Activated T-helper 1 cell treated with anti-CD3 and anti-CD28 coated beads, Interleukin-12 subunit alpha, Interleukin-12 subunit beta, Interleukin-2, Interleukin-4 antibody, amounts not matched to agents 30 ng/mL and 10 ng/mL and 1 ng/mL, durations not matched to agents 14 hours and 24 hours and 36 hours (primary cell): ENCODE results near the gene FLT1. TPM values are rescaled to one million over a fixed set of nuclear protein-coding genes. Genes with fewer than 3 reads are reported as not detected.

ENCODE experiments used
- DNase-seq: peaks from one replicate; pipeline ENCODE4 v3.0.0; 2021; ENCODE audit warnings: low spot score
- H3K27ac Mint-ChIP-seq: one replicate; pipeline ENCODE4 v1.8.0; 2021; ENCODE audit warnings: mild to moderate bottlenecking, mixed read lengths
- H3K27me3 Mint-ChIP-seq: one replicate; pipeline ENCODE4 v1.8.0; 2022; ENCODE audit warnings: mild to moderate bottlenecking, moderate library complexity, mixed read lengths; ENCODE audit not compliant: insufficient read depth
- H3K36me3 Mint-ChIP-seq: one replicate; pipeline ENCODE4 v1.8.0; 2021; ENCODE audit warnings: low read depth, mixed read lengths
- H3K4me1 Mint-ChIP-seq: one replicate; pipeline ENCODE4 v1.8.0; 2021; ENCODE audit warnings: low read depth, mixed read lengths
- H3K4me3 Mint-ChIP-seq: one replicate; pipeline ENCODE4 v1.8.0; 2021; ENCODE audit warnings: mild to moderate bottlenecking, moderate library complexity, mixed read lengths
- H3K9me3 Mint-ChIP-seq: one replicate; pipeline ENCODE4 v1.8.0; 2021; ENCODE audit warnings: mixed read lengths
- intact Hi-C: fragments of 100-400 bp; cut with micrococcal nuclease; formaldehyde crosslinking; loops from one replicate; pipeline ENCODE4 v1.15.1; 2024
- total RNA-seq: library from RNA; stranded (reverse); gene quantifications from 2 replicates; pipeline ENCODE4 v1.2.3, GENCODE V29; 2022

Gene FLT1
- total RNA-seq, 1 donor from 2014 or later: 45.6 TPM

DNA sequence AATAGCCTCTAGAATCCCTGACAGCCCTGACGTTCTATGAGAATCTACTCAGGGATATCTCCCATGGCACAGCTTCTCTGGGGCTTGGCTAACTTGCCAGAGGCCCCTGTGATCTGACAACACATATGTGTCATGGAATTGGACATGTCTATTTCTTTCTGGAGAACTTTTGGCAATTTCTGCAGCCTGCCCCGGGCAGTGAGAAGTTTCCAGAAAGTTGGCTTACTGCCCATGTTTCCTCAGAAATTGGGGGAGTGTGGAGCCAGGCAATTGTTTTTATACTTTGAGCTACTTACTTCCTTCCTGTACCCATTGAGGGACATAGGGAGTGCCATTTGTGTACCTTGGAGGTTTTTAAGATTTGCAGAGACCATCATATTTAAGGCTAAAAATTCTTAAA is 98.9 kb downstream of the FLT1 start:
- no peaks in the 10 kb centered on the region for H3K27me3 Mint-ChIP-seq
- H3K4me3 Mint-ChIP-seq: no peak overlapping the region
- H3K9me3 Mint-ChIP-seq: no peaks in the 10 kb centered on the region
- DNase-seq: no peak
- peaks cover 16% of the 10 kb centered on the region for H3K36me3 Mint-ChIP-seq
- no peak overlapping the region for H3K27ac Mint-ChIP-seq
- intact Hi-C loops: no loop called here
- peaks cover 11% of the 10 kb centered on the region for H3K4me1 Mint-ChIP-seq

DNA sequence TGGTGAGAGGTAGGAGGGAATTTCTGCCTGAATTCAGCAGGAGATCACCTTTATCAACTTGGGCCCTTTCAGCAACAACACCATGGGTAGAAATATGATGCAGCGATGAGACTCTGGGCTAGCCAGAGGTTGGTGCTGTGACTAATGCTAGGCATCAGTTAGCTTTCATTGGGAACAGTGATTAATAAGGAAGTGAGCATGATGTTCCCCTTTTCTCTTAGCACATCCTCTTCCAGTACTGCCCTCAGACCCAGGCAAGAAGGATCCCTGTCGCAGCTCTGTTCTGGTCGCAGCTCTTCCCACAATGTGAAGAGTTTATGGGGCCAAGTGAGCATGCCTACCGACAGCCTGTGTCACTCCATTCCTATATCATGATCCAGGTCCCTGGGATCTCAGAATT is 100.5 kb downstream of the FLT1 start:
- intact Hi-C loops: no loop called here
- Mint-ChIP-seq H3K4me3 (no peak overlapping the region), H3K9me3 (no peaks in the 10 kb centered on the region), H3K36me3 (peaks cover 18% of the 10 kb centered on the region), H3K4me1 (peaks cover 11% of the 10 kb centered on the region), H3K27me3 (no peaks in the 10 kb centered on the region), H3K27ac (no peak overlapping the region)
- no peak for DNase-seq

DNA sequence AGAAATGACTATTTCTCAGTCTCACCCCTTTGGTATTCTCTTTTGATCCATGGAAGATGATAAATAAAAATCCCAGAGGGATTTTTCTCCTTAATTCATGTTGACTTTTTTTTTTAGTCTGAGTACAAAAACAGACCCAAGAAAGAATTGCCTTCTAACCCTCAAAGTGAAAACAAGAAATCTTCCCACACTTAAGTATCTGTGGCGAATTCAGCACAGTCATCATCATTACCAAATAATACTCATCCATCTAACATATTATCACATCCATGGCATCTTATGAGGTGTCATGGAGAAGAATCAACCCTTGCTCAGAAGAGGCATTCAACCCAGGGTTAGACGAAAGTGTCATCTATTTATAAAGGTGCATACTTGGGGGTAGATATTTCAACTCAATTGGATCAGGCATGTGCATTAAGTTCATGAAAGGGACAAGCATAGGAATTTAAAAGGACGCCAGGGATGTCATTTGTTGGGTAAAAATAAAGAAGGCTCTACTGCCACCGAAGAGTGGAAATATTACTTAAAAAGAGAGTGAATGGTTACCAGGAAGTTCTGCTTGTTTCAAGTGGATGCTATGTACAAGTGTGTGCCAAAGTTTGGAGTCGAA is 101.9 kb downstream of the FLT1 start:
- no peaks in the 10 kb centered on the region for H3K27me3 Mint-ChIP-seq
- no peak overlapping the region for H3K27ac Mint-ChIP-seq
- no peak for DNase-seq
- H3K9me3 Mint-ChIP-seq: no peaks in the 10 kb centered on the region
- H3K36me3 Mint-ChIP-seq: peaks cover 18% of the 10 kb centered on the region
- intact Hi-C loops: no loop called here
- peaks cover 11% of the 10 kb centered on the region for H3K4me1 Mint-ChIP-seq
- H3K4me3 Mint-ChIP-seq: no peak overlapping the region

DNA sequence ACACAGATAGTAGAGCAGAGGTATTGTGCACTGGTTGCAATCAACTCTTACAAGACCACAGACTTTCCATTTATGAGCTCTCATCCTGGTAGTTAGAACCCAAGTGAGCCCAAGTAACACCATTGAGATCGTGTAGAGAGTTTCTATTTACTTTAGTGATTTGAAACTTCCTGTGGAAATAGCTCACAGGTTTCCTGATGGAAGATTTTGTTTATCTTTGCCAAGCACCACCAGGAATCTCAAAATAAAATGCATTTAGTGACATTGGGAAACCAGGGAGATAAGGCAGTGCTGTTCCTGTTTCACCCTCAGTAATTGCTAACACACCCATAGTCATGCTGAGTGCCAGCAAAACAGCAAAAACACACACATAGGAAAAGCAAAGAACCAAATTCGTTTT is 102.5 kb downstream of the FLT1 start:
- Mint-ChIP-seq H3K4me3 (no peak overlapping the region), H3K9me3 (no peaks in the 10 kb centered on the region), H3K4me1 (peaks cover 11% of the 10 kb centered on the region), H3K27ac (no peak overlapping the region), H3K36me3 (peaks cover 18% of the 10 kb centered on the region), H3K27me3 (no peaks in the 10 kb centered on the region)
- no peak for DNase-seq
- intact Hi-C loops: no loop called here

DNA sequence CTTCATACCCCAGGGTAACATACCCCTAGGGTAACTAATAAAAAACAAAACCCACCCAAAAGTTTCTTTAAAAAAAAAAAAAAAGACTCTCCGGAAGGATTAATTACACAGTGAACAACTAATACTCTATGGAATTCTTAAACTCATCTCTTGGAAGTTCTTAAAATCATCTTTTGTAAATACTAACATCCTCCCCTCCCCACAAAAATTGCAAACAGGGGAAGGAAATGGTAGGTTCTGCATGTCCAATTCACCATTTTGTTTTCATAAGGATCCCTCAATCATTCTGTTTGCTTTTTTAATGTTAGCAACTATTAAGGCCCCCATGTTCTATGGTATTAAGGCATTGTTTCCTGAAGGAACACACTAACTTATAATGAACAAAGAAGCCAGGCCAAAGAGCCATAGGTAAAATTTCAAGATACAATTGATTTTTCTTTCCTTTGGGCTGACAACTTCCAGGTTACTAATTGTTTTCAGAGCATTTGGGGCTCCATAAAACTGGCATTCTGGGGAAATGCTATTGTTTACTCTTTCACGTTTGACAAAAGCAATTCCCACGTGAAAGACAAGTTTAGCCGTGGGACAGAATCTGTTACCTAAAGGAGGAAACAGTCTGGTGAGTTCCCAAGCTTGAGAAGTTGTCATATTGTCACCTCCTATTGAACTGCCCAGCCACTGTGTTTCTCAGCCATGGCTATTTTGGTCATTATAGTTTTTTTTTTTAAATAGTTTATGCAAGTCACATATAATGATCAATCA is 107.0 kb downstream of the FLT1 start:
- Mint-ChIP-seq H3K4me1 (peaks cover 15% of the 10 kb centered on the region), H3K27me3 (no peaks in the 10 kb centered on the region), H3K9me3 (no peaks in the 10 kb centered on the region), H3K4me3 (no peak overlapping the region), H3K36me3 (peaks cover 13% of the 10 kb centered on the region), H3K27ac (no peak overlapping the region)
- DNase-seq: no peak
- intact Hi-C loops: no loop called here

DNA sequence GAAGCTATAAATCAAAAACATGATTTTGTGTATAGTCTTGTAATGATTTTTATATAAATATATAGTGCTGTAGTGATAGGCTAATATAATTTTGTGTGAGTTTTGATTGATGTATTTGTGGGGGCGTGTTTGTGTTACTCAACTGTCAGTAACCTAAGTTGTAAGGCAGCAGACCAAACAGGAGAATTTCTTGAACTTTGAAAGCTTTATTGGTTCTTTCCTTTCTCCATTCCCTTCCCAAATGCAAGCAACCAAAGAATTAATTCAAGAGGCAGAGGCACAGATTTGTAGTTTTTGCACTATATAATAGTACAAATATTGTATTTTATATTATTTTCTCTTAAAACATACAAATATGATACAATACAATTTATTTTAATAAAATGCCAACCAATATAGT is 109.6 kb downstream of the FLT1 start:
- Mint-ChIP-seq H3K4me3 (no peak overlapping the region), H3K9me3 (no peaks in the 10 kb centered on the region), H3K27ac (no peak overlapping the region), H3K27me3 (no peaks in the 10 kb centered on the region), H3K4me1 (peaks cover 7% of the 10 kb centered on the region), H3K36me3 (peaks cover 16% of the 10 kb centered on the region)
- intact Hi-C loops: no loop called here
- DNase-seq: no peak

DNA sequence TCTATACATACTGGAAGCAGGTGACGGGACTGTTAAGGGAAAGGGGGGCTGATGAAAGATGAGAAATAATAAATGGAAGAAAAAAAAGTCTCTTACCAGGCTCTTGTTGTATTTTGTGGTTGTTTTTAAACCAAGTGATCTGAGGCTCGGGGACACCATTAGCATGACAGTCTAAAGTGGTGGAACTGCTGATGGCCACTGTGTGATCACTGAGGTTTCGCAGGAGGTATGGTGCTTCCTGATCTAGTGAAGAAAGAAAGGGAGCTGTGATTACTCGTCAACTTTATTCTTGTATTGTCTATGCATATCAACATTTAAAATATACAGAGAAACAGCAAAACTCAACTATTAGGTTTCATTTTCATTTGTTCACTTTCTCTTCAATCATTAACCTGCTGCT is 110.1 kb downstream of the FLT1 start:
- intact Hi-C loops: no loop called here
- no peak overlapping the region for H3K27ac Mint-ChIP-seq
- H3K4me3 Mint-ChIP-seq: no peak overlapping the region

DNA sequence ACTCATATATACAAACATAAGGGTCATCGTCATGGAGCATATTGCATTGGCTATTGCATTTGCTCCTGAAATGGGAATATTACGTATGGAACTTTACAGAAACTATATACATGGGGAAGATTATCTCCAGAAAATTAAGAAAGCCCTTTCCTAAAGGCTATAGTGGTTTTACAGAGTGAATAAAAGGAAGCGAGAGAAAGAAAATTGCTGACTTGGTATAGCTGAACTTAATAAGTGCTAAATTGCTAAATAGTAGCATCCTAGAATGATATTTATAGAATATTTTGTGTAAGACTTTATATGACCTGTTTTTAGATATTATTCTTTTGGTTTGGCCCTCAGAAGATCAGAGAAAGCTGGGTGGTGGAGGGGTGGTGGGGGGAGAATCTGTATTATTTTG is 114.6 kb downstream of the FLT1 start:
- no peak overlapping the region for H3K27ac Mint-ChIP-seq
- no peak overlapping the region for H3K4me3 Mint-ChIP-seq
- H3K9me3 Mint-ChIP-seq: no peaks in the 10 kb centered on the region
- H3K36me3 Mint-ChIP-seq: peaks cover 13% of the 10 kb centered on the region
- peaks cover 7% of the 10 kb centered on the region for H3K4me1 Mint-ChIP-seq
- H3K27me3 Mint-ChIP-seq: peaks cover 4% of the 10 kb centered on the region
- no peak for DNase-seq
- intact Hi-C loops: no loop called here

More for the DNA sequence above, 110.1 kb downstream of the FLT1 start:
- Mint-ChIP-seq H3K4me1 (peaks cover 7% of the 10 kb centered on the region), H3K9me3 (no peaks in the 10 kb centered on the region), H3K27me3 (no peaks in the 10 kb centered on the region), H3K36me3 (peaks cover 14% of the 10 kb centered on the region)
- no peak for DNase-seq

DNA sequence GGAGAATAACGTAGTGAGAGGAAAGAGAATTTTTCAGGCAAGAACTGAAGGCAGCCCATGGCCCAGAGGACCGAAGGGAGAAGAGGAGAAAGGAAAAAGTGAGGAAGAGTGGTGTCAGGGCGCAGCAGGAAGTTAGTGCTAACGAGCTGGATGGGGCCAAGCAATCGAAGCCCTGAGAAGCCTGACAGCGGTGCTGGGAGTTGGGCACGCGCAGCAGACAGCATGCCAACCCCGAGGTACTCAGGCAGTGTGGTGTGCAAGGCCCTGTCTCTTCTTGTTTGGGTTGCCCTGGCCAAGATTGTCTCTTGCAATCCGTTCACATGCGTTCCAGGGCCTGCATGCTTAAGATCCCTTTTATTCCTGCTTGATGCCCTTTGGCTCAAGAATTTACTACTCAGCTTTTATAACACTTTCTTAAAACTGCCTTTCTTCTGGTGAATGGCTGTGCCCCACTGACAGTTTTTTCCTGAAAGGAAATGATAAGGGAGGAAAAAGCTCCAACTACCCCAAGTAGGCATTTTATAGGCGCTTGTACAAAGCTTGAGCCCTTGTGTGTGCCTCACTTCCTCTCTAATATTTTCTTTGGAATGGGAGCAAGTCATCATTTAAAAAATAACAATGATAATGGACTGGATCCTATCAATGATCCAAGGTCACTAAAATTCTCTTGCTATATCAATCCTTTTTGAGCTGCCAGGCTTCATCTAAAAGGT is 115.4 kb downstream of the FLT1 start:
- intact Hi-C loops: no loop called here
- H3K9me3 Mint-ChIP-seq: no peaks in the 10 kb centered on the region
- H3K27ac Mint-ChIP-seq: no peak overlapping the region
- no peak for DNase-seq
- peaks cover 2% of the 10 kb centered on the region for H3K4me1 Mint-ChIP-seq
- H3K4me3 Mint-ChIP-seq: no peak overlapping the region
- peaks cover 4% of the 10 kb centered on the region for H3K27me3 Mint-ChIP-seq
- peaks cover 9% of the 10 kb centered on the region for H3K36me3 Mint-ChIP-seq

DNA sequence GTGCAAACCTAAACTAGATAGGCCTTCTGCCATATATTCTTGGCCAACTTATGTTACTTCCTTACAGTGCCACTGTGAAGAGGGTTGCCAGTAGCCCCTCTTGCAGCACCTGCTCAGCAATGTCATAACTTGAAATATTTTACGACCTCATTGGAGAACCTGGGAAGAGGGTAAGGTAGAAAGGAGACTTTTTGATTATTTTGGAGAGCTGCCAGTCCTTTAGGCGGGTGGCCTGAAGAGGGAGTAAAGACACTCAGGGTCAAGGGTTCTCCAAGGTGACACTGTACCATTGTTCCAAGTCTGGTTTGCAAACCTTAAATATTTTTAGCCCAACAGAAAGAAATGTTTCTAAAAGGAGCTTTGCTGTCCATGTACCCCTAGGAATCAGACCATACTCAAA is 118.3 kb downstream of the FLT1 start:
- H3K9me3 Mint-ChIP-seq: no peaks in the 10 kb centered on the region
- H3K27me3 Mint-ChIP-seq: peaks cover 4% of the 10 kb centered on the region
- no peaks in the 10 kb centered on the region for H3K4me1 Mint-ChIP-seq
- DNase-seq: no peak
- H3K27ac Mint-ChIP-seq: no peak overlapping the region
- no peak overlapping the region for H3K4me3 Mint-ChIP-seq
- intact Hi-C loops: no loop called here
- H3K36me3 Mint-ChIP-seq: peaks cover 3% of the 10 kb centered on the region

DNA sequence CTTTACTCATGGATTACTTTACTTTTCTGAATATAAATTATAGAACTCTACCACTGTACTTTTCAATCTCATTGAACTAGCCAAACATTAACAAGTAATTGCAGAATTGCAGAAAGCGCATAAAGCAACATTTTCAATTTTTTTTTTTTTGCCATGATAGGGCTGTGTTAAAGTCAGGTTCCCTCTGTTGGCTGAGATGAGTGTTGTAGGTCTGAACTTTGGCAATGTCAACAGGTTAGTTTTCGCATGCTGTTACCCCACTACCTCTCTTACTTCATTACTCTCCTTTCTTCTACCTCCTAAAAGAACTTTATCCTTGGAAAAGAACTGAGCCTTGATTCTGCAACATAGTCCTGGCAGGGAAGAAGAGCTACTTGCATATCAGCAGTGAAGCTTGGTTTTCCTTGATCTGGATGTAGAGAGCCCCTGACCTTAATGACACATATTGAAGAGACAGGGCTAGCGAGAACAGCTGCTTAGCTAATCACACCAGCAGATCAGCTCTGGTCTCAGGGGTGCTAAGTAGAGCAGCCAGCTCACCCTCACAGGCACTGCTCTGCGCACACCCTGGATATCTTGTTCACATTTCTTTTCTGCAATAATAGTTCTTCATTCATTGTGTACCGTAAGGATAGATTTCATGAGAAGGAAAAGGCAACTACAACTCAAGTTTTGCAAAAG is 119.5 kb downstream of the FLT1 start:
- Mint-ChIP-seq H3K4me3 (no peak overlapping the region), H3K36me3 (peaks cover 2% of the 10 kb centered on the region), H3K9me3 (no peaks in the 10 kb centered on the region), H3K4me1 (no peaks in the 10 kb centered on the region), H3K27ac (no peak overlapping the region), H3K27me3 (peaks cover 4% of the 10 kb centered on the region)
- intact Hi-C loops: no loop called here
- no peak for DNase-seq

DNA sequence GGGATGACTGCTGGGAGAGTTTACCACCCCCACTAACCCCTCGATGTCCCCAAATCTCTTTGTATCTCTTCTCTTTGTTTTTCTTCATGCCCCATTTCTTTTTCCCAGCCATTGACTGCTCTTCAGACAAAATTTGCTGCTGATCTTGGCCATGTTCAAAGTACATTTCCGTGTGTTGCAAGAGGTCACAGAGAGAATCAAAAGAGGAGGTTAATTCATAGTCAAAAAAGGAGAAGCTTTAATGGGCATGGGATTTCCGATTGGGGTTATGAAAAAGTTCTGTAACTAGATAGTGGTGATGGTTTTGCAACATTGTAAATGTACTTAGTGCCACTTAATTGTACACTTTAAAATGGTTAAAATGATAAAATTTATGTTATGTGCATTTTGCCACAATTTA is 121.1 kb downstream of the FLT1 start:
- Mint-ChIP-seq H3K36me3 (no peaks in the 10 kb centered on the region), H3K27ac (no peak overlapping the region), H3K4me3 (no peak overlapping the region), H3K27me3 (peaks cover 2% of the 10 kb centered on the region), H3K9me3 (no peaks in the 10 kb centered on the region), H3K4me1 (no peaks in the 10 kb centered on the region)
- DNase-seq: no peak
- intact Hi-C loops: no loop called here

DNA sequence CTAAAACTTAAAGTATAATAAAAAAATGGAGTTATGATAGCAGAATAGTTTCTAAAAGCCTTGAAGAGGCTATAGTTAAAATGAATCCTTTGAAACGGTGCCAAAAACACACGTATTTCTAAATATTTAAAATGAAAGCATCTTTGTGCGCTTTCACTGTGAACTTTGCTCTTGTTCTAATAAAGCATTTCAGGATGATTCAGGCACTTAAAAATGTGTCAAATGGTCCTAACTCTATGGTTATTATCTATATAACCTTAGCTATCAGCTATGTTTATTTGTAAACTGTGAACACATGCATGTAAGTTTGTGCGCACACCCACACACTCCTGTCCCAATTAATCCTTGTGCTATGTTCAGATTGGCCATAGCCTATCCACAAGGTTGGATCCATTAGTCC is 124.5 kb downstream of the FLT1 start:
- Mint-ChIP-seq H3K36me3 (peaks cover 3% of the 10 kb centered on the region), H3K4me3 (no peak overlapping the region), H3K9me3 (no peaks in the 10 kb centered on the region), H3K27ac (no peak overlapping the region), H3K4me1 (no peaks in the 10 kb centered on the region), H3K27me3 (no peaks in the 10 kb centered on the region)
- no peak for DNase-seq
- intact Hi-C loops: no loop called here
